Suprapubic skin (tissue), 4 donors: ENCODE data around the gene TSPAN14. TPM values are rescaled to one million over a fixed set of nuclear protein-coding genes. Genes with fewer than 3 reads are reported as not detected.
"Not testable (repeated sequence)": the region's sequence is repeated elsewhere in the genome, so short reads cannot be mapped to it uniquely, and the experiment has no call there.

ENCODE experiments used
- DNase-seq, 2 donors: peaks; one replicate each; pipeline ENCODE4 v3.0.0-alpha.2; 2019; ENCODE audit warnings: low spot score in 2 of 2
- H3K27ac ChIP-seq: fragments of 200-600 bp; sonication (generic); one replicate; pipeline ENCODE4 v1.5.1; 2019
- H3K27me3 ChIP-seq: fragments of 200-600 bp; sonication (generic); one replicate; pipeline ENCODE4 v1.5.1; 2019
- H3K36me3 ChIP-seq: fragments of 200-600 bp; sonication (generic); one replicate; pipeline ENCODE4 v1.5.1; 2019
- H3K4me1 ChIP-seq: fragments of 200-600 bp; sonication (generic); one replicate; pipeline ENCODE4 v1.5.1; 2019
- H3K4me3 ChIP-seq: fragments of 200-600 bp; sonication (generic); one replicate; pipeline ENCODE4 v1.5.1; 2019; ENCODE audit warnings: mild to moderate bottlenecking
- H3K9me3 ChIP-seq: fragments of 200-600 bp; sonication (generic); one replicate; pipeline ENCODE4 v1.5.1; 2019
- EP300 ChIP-seq: sonication (generic); formaldehyde crosslinking; IDR thresholded peaks from one replicate; pipeline ENCODE4 v1.6.1; 2017; ENCODE audit warnings: antibody characterized with exemption
- POLR2A ChIP-seq, 2 donors: fragments of 450-650 bp; IDR thresholded peaks; one replicate each; pipeline ENCODE4 v1.6.1; 2017; ENCODE audit warnings: antibody characterized with exemption in 2 of 2, mild to moderate bottlenecking in 2 of 2, moderate library complexity in 2 of 2
- POLR2AphosphoS5 ChIP-seq, 3 donors: sonication (generic); formaldehyde crosslinking; IDR thresholded peaks; one replicate each; pipeline ENCODE4 v1.6.1; 2017; ENCODE audit warnings: antibody characterized with exemption in 3 of 3
- WGBS: methylation state at CpG from one replicate; pipeline ENCODE4 v1.1.5; 2018; 5-methylcytosine and 5-hydroxymethylcytosine counted together
- total RNA-seq, 4 donors: library from RNA; depleted of rRNA; stranded (reverse); fragments of >200 nt; gene quantifications; one replicate each; pipeline ENCODE4 v1.1.0, GENCODE V29; 2016
- TF ChIP-seq, protein P1 (sequence below), 2 donors: fragments of 200-600 bp in 1 of 2; fragments of 450-650 bp in 1 of 2; sonication (generic) in 1 of 2; IDR thresholded peaks; one replicate each; pipeline ENCODE4 v1.5.1; 2016 to 2019; ENCODE audit warnings: antibody characterized with exemption in 2 of 2, mild to moderate bottlenecking in 1 of 2, moderate library complexity in 1 of 2

The TSPAN14 gene
- total RNA-seq, 4 donors from 2014 or later: 99.7 to 145 (median 122) TPM

DNA sequence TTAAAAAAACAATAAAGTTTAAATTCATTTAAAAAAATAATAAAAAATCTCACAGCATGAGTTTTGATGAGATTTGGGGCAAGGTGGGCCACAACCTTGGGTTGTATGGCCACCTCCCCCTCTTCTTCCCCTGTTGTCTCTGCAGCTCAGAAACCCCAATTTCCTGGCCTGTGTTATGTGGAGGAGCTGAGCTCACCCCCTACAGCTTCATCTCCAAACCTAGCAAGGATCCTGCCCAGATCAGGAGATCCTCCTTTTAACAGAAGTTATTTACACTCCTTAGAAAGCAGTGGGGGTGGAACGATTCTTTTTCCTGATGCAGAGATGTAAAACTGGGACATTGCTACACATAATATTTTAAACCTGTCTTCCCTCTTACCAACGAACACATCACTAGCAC lies 76.7 kb downstream of the TSPAN14 start:
- Histone ChIP-seq H3K36me3 (no peaks in the 10 kb centered on the region), H3K27me3 (no peaks in the 10 kb centered on the region), H3K4me1 (peaks cover 14% of the 10 kb centered on the region), H3K4me3 (no peak overlapping the region), H3K9me3 (no peaks in the 10 kb centered on the region), H3K27ac (no peak overlapping the region)
- no peak for DNase-seq
- TF ChIP-seq POLR2AphosphoS5 (IDR thresholded peaks at IDR 0.05): no peak
- TF ChIP-seq, protein P1, sequence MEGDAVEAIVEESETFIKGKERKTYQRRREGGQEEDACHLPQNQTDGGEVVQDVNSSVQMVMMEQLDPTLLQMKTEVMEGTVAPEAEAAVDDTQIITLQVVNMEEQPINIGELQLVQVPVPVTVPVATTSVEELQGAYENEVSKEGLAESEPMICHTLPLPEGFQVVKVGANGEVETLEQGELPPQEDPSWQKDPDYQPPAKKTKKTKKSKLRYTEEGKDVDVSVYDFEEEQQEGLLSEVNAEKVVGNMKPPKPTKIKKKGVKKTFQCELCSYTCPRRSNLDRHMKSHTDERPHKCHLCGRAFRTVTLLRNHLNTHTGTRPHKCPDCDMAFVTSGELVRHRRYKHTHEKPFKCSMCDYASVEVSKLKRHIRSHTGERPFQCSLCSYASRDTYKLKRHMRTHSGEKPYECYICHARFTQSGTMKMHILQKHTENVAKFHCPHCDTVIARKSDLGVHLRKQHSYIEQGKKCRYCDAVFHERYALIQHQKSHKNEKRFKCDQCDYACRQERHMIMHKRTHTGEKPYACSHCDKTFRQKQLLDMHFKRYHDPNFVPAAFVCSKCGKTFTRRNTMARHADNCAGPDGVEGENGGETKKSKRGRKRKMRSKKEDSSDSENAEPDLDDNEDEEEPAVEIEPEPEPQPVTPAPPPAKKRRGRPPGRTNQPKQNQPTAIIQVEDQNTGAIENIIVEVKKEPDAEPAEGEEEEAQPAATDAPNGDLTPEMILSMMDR (IDR thresholded peaks at IDR 0.05): no peak
- WGBS: 40% methylated on average over 2 of the region's 2 CpGs

DNA sequence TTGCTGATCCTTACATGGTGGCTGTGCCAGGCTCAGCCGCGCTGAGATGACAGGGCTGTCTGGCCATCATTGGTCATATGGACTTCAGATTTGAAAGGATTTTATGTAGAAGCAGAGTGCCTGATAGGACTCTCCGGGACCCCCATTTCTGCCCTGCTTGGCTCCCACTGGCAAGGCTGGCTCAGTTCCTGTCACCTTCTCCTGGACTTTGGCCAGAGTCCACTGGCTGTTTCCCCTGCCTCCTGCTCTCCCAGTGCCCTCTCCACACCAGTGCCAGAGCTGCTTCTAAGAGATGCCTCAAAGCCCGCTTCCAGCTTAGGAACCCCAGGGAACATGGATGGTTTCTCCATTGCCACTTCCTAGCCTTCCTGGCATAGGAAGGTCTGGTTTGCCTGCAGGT lies 78.5 kb downstream of the TSPAN14 start:
- no peaks in the 10 kb centered on the region for H3K27me3 ChIP-seq
- H3K36me3 ChIP-seq: no peaks in the 10 kb centered on the region
- no peak for DNase-seq
- 97% methylated on average over 4 of the region's 4 CpGs for WGBS
- peaks cover 6% of the 10 kb centered on the region for H3K4me1 ChIP-seq
- no peak overlapping the region for H3K27ac ChIP-seq
- H3K9me3 ChIP-seq: no peaks in the 10 kb centered on the region
- TF ChIP-seq POLR2A (IDR thresholded peaks at IDR 0.05) (no peak), POLR2AphosphoS5 (IDR thresholded peaks at IDR 0.05) (no peak), EP300 (no peak)
- TF ChIP-seq, protein P1 (IDR thresholded peaks at IDR 0.05): no peak
- no peak overlapping the region for H3K4me3 ChIP-seq

DNA sequence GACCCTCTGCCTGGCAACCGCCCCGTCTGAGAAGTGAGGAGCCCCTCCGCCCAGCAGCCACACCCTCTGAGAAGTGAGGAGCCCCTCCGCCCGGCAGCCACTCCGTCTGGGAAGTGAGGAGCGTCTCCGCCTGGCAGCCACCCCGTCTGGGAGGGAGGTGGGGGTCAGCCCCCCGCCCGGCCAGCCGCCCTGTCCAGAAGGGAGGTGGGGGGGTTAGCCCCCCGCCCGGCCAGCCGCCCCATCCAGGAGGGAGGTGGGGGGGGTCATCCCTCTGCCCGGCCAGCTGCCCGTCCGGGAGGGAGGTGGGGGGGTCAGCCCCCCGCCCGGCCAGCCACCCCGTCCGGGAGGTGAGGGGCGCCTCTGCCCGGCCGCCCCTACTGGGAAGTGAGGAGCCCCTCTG lies 79.9 kb downstream of the TSPAN14 start:
- DNase-seq: not testable (repeated sequence)
- no CpG with 5 or more reads among the region's 25 CpGs for WGBS

DNA sequence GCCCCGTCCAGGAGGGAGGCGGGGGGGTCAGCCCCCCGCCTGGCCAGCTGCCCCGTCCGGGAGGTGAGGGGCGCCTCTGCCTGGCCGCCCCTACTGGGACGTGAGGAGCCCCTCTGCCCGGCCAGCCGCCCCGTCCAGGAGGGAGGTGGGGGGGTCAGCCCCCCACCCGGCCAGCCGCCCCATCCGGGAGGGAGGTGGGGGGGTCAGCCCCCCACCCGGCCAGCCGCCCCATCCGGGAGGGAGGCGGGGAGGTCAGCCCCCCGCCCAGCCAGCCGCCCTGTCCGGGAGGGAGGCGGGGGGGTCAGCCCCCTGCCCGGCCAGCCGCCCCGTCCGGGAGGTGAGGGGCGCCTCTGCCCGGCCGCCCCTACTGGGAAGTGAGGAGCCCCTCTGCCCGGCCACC lies 80.5 kb downstream of the TSPAN14 start:
- H3K36me3 ChIP-seq, H3K9me3 ChIP-seq, DNase-seq, H3K27me3 ChIP-seq, H3K4me3 ChIP-seq, H3K27ac ChIP-seq: not testable (repeated sequence)
- no CpG with 5 or more reads among the region's 30 CpGs for WGBS
- H3K4me1 ChIP-seq: peaks cover 11% of the 10 kb centered on the region

More for the DNA sequence above, 79.9 kb downstream of the TSPAN14 start:
- not testable (repeated sequence) for H3K27ac ChIP-seq, H3K4me3 ChIP-seq, H3K36me3 ChIP-seq, H3K9me3 ChIP-seq, H3K4me1 ChIP-seq, H3K27me3 ChIP-seq

DNA sequence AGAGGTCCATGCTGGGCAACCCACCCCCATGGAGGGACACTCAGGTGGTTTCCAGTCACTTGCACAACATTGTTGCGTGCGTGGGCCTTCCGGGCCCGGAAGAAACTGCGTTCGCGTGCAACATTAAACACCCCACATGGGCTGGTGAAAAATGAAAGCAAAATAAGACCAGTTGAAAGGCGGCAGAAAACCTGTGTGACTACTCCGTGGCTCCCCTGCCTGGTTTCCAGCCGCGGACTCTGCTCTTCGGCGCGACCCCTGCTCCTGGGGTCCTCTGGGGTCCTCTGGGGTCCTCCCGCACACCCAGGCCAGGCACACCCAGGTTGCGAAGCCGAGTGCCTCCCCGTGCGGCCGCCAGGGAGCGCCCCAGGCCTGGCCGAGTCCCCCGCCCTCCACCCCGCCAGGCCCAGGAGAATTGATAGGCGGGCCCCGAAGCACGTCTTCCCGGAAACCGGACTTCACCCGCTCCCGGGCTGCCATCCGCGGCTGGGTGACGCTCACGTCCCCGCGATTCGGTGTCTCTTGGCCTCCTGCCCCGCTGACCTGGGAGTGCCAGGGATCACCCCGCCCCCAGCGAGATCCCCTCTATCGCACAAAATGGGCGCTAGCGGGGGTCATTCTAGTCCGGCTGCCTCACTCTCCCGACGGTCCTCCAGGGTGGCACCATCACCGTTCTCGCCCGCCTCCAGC lies 81.7 kb downstream of the TSPAN14 start:
- H3K9me3 ChIP-seq: no peaks in the 10 kb centered on the region
- H3K27me3 ChIP-seq: no peaks in the 10 kb centered on the region
- no peak for TF ChIP-seq EP300
- TF ChIP-seq POLR2AphosphoS5 (IDR thresholded peaks at IDR 0.05): peak in 1 of 3 donors; percentile 21
- no peak for TF ChIP-seq POLR2A (IDR thresholded peaks at IDR 0.05)
- TF ChIP-seq, protein P1 (IDR thresholded peaks at IDR 0.05): peak; percentile 14 to 77
- no peaks in the 10 kb centered on the region for H3K36me3 ChIP-seq
- DNase-seq: peak in 1 of 2 donors; percentile 90
- H3K27ac ChIP-seq: no peak overlapping the region
- 37% methylated on average over 25 of the region's 50 CpGs for WGBS
- H3K4me3 ChIP-seq: peak overlapping the region; percentile 45
- peaks cover 19% of the 10 kb centered on the region for H3K4me1 ChIP-seq

DNA sequence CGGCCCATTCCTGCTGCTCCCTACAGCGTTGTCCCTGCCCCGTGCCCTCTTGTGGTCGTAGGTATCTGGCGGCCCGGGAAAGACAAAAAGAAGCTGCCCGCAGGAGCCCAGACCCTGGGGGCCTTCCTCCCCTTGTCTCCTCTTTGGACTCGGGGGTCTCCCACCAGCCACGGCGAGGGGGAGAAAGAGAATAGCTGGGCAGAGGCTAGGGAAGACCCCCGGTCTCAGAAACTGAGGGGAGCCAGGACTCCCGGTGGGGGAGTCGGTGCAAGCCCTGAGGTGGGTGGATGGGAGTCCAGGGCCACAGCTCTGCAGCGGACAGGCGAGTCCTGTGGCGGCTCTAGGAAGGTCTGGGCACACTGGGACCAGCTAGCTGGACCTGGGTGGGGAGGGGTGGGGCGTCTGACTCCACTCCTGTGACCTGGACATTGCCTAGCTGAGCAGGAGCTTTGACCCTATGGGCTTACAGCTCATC lies 82.3 kb downstream of the TSPAN14 start:
- H3K27me3 ChIP-seq: no peaks in the 10 kb centered on the region
- no peak overlapping the region for H3K27ac ChIP-seq
- 84% methylated on average over 13 of the region's 17 CpGs for WGBS
- H3K4me3 ChIP-seq: peak overlapping the region; percentile 45
- peak in 1 of 2 donors; percentile 78 for DNase-seq
- H3K4me1 ChIP-seq: peaks cover 21% of the 10 kb centered on the region
- no peaks in the 10 kb centered on the region for H3K9me3 ChIP-seq
- no peaks in the 10 kb centered on the region for H3K36me3 ChIP-seq
- TF ChIP-seq EP300 (no peak), POLR2A (IDR thresholded peaks at IDR 0.05) (no peak), POLR2AphosphoS5 (IDR thresholded peaks at IDR 0.05) (no peak)
- TF ChIP-seq, protein P1 (IDR thresholded peaks at IDR 0.05): no peak
